ENCODE measurements around the gene ZMYND19. TPM values are rescaled to one million over a fixed set of nuclear protein-coding genes. Genes with fewer than 3 reads are reported as not detected.

Gene ZMYND19
- total and polyA plus RNA-seq, 2 of the 8 experiments (the other 6 are each of a cell fraction or from before 2014, with no cell fraction given) = 42.4 to 58.7 TPM

- WGBS, 2 experiments (ENCODE audit: extremely low coverage in 1 of 2, insufficient coverage in 1 of 2, insufficient read length in 1 of 2, insufficient replicate concordance in 2 of 2, low coverage in 1 of 2, low lambda C conversion rate in 2 of 2, missing lambda C conversion rate in 1 of 2) = 97% methylated on average over 4 of the region's 4 CpGs; no CpG with 5 or more reads in 1 of the 2 experiments
- Histone ChIP-seq H4K20me1 (replicated peaks in 1 of 2; ENCODE audit: control insufficient read depth in 1 of 2, insufficient read depth in 2 of 2, low read length in 2 of 2) (peaks cover 12 to 21% of the 10 kb centered on the region in 2 experiments), H2AFZ (ENCODE audit: low read length) (no peak overlapping the region), H3K27ac (ENCODE audit: low read depth, low read length) (no peak overlapping the region), H2BK120ac (replicated peaks; ENCODE audit: low read depth, low read length) (no peak overlapping the region), H3K4me3 (ENCODE audit: extremely low read depth in 1 of 4, insufficient read depth in 2 of 4, low read depth in 3 of 4, low read length in 4 of 4) (no peak overlapping the region), H3K23me2 (ENCODE audit: low read depth, low read length) (no peaks in the 10 kb centered on the region), H2BK5ac (ENCODE audit: low read depth, low read length) (no peak overlapping the region), H2BK20ac (ENCODE audit: low read length) (no peak overlapping the region), H3K79me1 (ENCODE audit: low read depth, low read length) (peaks cover 14% of the 10 kb centered on the region), H3K56ac (replicated peaks; ENCODE audit: insufficient read length, low read depth, low read length) (no peak overlapping the region), H3K14ac (ENCODE audit: insufficient read length) (no peak overlapping the region), H2BK15ac (ENCODE audit: low read length) (no peak overlapping the region), H3K36me3 (ENCODE audit: control insufficient read depth in 2 of 4, insufficient read depth in 4 of 4, low read length in 3 of 4) (no peaks in the 10 kb centered on the region), H2AK5ac (ENCODE audit: low read depth, low read length) (no peak overlapping the region), H3K23ac (ENCODE audit: insufficient read length) (no peak overlapping the region), H3K27me3 (replicated peaks in 1 of 4; ENCODE audit: control insufficient read depth in 3 of 4, extremely low read depth in 1 of 4, insufficient read depth in 3 of 4, low read length in 3 of 4) (no peaks in the 10 kb centered on the region), H3K4me2 (ENCODE audit: insufficient read depth in 1 of 2, low read depth in 2 of 2, low read length in 2 of 2) (no peak overlapping the region), H4K8ac (ENCODE audit: extremely low read depth, insufficient read depth, low read length) (no peak overlapping the region), H3K18ac (ENCODE audit: extremely low read depth, low read length) (no peak overlapping the region; the same call in 1 of the 2 replicates), H3K79me2 (ENCODE audit: control insufficient read depth in 1 of 2, insufficient read depth in 2 of 2, low read length in 2 of 2) (peaks cover 64 to 99% of the 10 kb centered on the region in 2 experiments), H3K9me3 (ENCODE audit: insufficient read depth in 2 of 2, low read depth in 1 of 2, low read length in 1 of 2) (no peaks in the 10 kb centered on the region), H3K4ac (replicated peaks; ENCODE audit: insufficient read length, low read depth, low read length) (no peak overlapping the region), H4K5ac (ENCODE audit: insufficient read length, low read depth, low read length) (no peak overlapping the region), H2BK12ac (ENCODE audit: low read depth, low read length) (no peak overlapping the region), H3K9ac (replicated peaks in 1 of 4; ENCODE audit: extremely low read depth in 1 of 4, low read depth in 3 of 4, low read length in 3 of 4) (no peak overlapping the region), H3K4me1 (replicated peaks in 1 of 4; ENCODE audit: control insufficient read depth in 3 of 4, insufficient read depth in 4 of 4, low read length in 3 of 4) (peaks cover 0 to 11% (median under 1%) of the 10 kb centered on the region in 4 experiments; a peak in 5 of 7 replicates), H4K91ac (replicated peaks; ENCODE audit: insufficient read length, low read length) (no peak overlapping the region)
- DNase-seq (ENCODE audit: low read depth in 1 of 2, low spot score in 2 of 2) (no peak), FAIRE-seq (no peak)
- POLR2A ChIA-PET (ENCODE audit: partially characterized antibody) = interaction anchor here (0.6 to 3.0 kb wide), 8 partner anchors 7 to 46 kb away, joined by 3 to 12 read pairs (median 4); partner anchors contain the start of gene EHMT1
- CTCF ChIA-PET (ENCODE audit: partially characterized antibody) = interaction anchor here (0.6 to 1.4 kb wide), 4 partner anchors 21 to 69 kb away, joined by 3 to 4 read pairs (median 4); no protein-coding TSS in a partner anchor
- TF ChIP-seq NANOG (IDR thresholded peaks at IDR 0.05; ENCODE audit: insufficient read depth, low read depth, low read length, poor library complexity, severe bottlenecking) = no peak
- no peak for TF ChIP-seq KDM5A (IDR thresholded peaks at IDR 0.05; ENCODE audit: low read length)
- TF ChIP-seq MAFK (IDR thresholded peaks at IDR 0.05; ENCODE audit: low read depth, low read length) = no peak
- TF ChIP-seq, protein P1, sequence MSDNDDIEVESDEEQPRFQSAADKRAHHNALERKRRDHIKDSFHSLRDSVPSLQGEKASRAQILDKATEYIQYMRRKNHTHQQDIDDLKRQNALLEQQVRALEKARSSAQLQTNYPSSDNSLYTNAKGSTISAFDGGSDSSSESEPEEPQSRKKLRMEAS (IDR thresholded peaks at IDR 0.05) = no peak
- TF ChIP-seq EP300 (IDR thresholded peaks at IDR 0.05; ENCODE audit: borderline replicate concordance in 1 of 2, low read depth in 2 of 2, low read length in 2 of 2) = no peak
- no peak for TF ChIP-seq TAF1 (IDR thresholded peaks at IDR 0.05; ENCODE audit: low read depth, low read length)
- TF ChIP-seq TCF12 (IDR thresholded peaks at IDR 0.05; ENCODE audit: low read depth, low read length) = no peak
- TF ChIP-seq, protein P2, sequence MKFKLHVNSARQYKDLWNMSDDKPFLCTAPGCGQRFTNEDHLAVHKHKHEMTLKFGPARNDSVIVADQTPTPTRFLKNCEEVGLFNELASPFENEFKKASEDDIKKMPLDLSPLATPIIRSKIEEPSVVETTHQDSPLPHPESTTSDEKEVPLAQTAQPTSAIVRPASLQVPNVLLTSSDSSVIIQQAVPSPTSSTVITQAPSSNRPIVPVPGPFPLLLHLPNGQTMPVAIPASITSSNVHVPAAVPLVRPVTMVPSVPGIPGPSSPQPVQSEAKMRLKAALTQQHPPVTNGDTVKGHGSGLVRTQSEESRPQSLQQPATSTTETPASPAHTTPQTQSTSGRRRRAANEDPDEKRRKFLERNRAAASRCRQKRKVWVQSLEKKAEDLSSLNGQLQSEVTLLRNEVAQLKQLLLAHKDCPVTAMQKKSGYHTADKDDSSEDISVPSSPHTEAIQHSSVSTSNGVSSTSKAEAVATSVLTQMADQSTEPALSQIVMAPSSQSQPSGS (IDR thresholded peaks at IDR 0.05; ENCODE audit: low read length) = no peak
- no peak for TF ChIP-seq SP1 (IDR thresholded peaks at IDR 0.05; ENCODE audit: low read depth, low read length)
- TF ChIP-seq TEAD4 (IDR thresholded peaks at IDR 0.05; ENCODE audit: low read depth, low read length) = no peak
- no peak for TF ChIP-seq YY1 (IDR thresholded peaks at IDR 0.05; ENCODE audit: low read depth, low read length)
- no peak for TF ChIP-seq CREB1 (IDR thresholded peaks at IDR 0.05)
- no peak for TF ChIP-seq HDAC6 (IDR thresholded peaks at IDR 0.05; ENCODE audit: low read depth, low read length)
These were observed 36.2 kb upstream of the ZMYND19 start for GRCh38 chr9:137626464-137626863.

Data from H1 (cell line).